ENCODE data around the gene JTB.

- no peak for TF ChIP-seq TAF1 (IDR thresholded peaks at IDR 0.05; ENCODE audit: borderline replicate concordance, insufficient read depth, low read length)
- no peak for TF ChIP-seq POLR2AphosphoS5 (IDR thresholded peaks at IDR 0.05; ENCODE audit: low read depth, low read length)
- no peak for TF ChIP-seq REST (IDR thresholded peaks at IDR 0.05; ENCODE audit: insufficient read depth in 1 of 2, low read depth in 2 of 2, low read length in 2 of 2)
- TF ChIP-seq SIN3A (IDR thresholded peaks at IDR 0.05; ENCODE audit: borderline replicate concordance, insufficient read depth, low read length) = no peak
- TF ChIP-seq FOXP2 (optimal IDR thresholded peaks at IDR 0.05; ENCODE audit: borderline replicate concordance, extremely low read depth, extremely low read length, insufficient read depth) = no peak
Observed at GRCh38 chr1:153956997-153957715, 20.3 kb downstream of the JTB start.
